GM12878 (cell line): ENCODE measurements around the gene TYSND1. TPM values are rescaled to one million over a fixed set of nuclear protein-coding genes. Genes with fewer than 3 reads are reported as not detected.

ENCODE experiments used
- ATAC-seq: fragments of 200-7000 bp; cut with Tn5 transposase; 3 replicates; pipeline ENCODE4 v1.9.1; 2020; ENCODE audit warnings: mild to moderate bottlenecking, moderate library complexity
- BruUV-seq: library from RNA; stranded (reverse); fragments of 400-500 nt; replicated peaks from 2 replicates; lab custom pipeline; 2021; lab: Mats Ljungman, UMichigan
- CTCF ChIA-PET: fragments of 300-600 bp; sonication (Branson Sonifier 250); formaldehyde crosslinking; extraction: SDS; loops from one replicate; lab custom pipeline; 2021; ENCODE audit warnings: inconsistent platforms; lab: Yijun Ruan, JAX
- POLR2A ChIA-PET: fragments of 350-600 bp; formaldehyde crosslinking; extraction: SDS; loops from one replicate; lab custom pipeline; 2021; ENCODE audit warnings: inconsistent platforms; lab: Charles Lee
- RAD21 ChIA-PET: fragments of 300-600 bp; sonication (Branson Sonifier 250); formaldehyde crosslinking; loops from one replicate; lab custom pipeline; 2023; ENCODE audit warnings: antibody characterized with exemption; ENCODE audit not compliant: unreplicated experiment; lab: Charles Lee
- SMC1A ChIA-PET: fragments of 300-600 bp; sonication (Branson Sonifier 250); formaldehyde crosslinking; loops from one replicate; lab custom pipeline; 2023; ENCODE audit not compliant: unreplicated experiment, uncharacterized antibody; lab: Charles Lee
- DNase-seq: peaks from one replicate; pipeline ENCODE4 v3.0.0-alpha.2; 2011; ENCODE audit warnings: low read depth, low spot score
- FAIRE-seq: peaks from 3 replicates; lab custom pipeline; 2011; peaks lifted over from hg19 to GRCh38; lab: Jason Lieb, UNC
- H2AFZ ChIP-seq: 2 replicates; pipeline ENCODE4 v1.6.0; 2011; ENCODE audit warnings: low read depth, low read length, control low read depth; ENCODE audit not compliant: control insufficient read depth
- H3K27ac ChIP-seq: 2 replicates; pipeline ENCODE4 v1.5.1; 2011; ENCODE audit warnings: control low read depth; ENCODE audit not compliant: control insufficient read depth, insufficient read depth
- H3K27me3 ChIP-seq, 2 experiments: replicated peaks in 1 of 2; 2 replicates each; pipeline versions ENCODE4 v1.6.0 to v1.6.1; 2011; ENCODE audit warnings: low read length in 1 of 2; ENCODE audit not compliant: control insufficient read depth in 2 of 2, insufficient read depth in 2 of 2
- H3K36me3 ChIP-seq, 2 experiments: 2 replicates each; pipeline ENCODE4 v1.5.1; 2011; ENCODE audit warnings: low read length in 1 of 2; ENCODE audit not compliant: control insufficient read depth in 2 of 2, insufficient read depth in 2 of 2
- H3K4me1 ChIP-seq: 2 replicates; pipeline ENCODE4 v1.6.1; 2011; ENCODE audit warnings: mild to moderate bottlenecking, low read length, moderate library complexity, mixed read lengths; ENCODE audit not compliant: control insufficient read depth, insufficient read depth
- H3K4me2 ChIP-seq: 2 replicates; pipeline ENCODE4 v1.6.0; 2011; ENCODE audit warnings: control low read depth; ENCODE audit not compliant: control insufficient read depth, insufficient read depth
- H3K4me3 ChIP-seq: fragments of 200-600 bp; sonication (generic); 2 replicates; pipeline ENCODE4 v1.5.1; 2016
- H3K79me2 ChIP-seq: 2 replicates; pipeline ENCODE4 v1.6.0; 2011; ENCODE audit warnings: low read length; ENCODE audit not compliant: control insufficient read depth, insufficient read depth
- H3K9ac ChIP-seq: 2 replicates; pipeline ENCODE4 v1.8.0; 2011; ENCODE audit warnings: low read length, control low read depth, mixed read lengths; ENCODE audit not compliant: control insufficient read depth, insufficient read depth
- H3K9me3 ChIP-seq: replicated peaks from 3 replicates; pipeline ENCODE4 v1.5.1; 2011; ENCODE audit warnings: mild to moderate bottlenecking, low read length; ENCODE audit not compliant: control insufficient read depth, insufficient read depth
- H4K20me1 ChIP-seq: 2 replicates; pipeline ENCODE4 v1.6.0; 2011; ENCODE audit not compliant: control insufficient read depth, insufficient read depth
- BHLHE40 ChIP-seq, 2 experiments: fragments of 450-650 bp in 1 of 2; IDR thresholded peaks; 2 replicates each; pipeline ENCODE4 v1.6.1; 2011 to 2017; ENCODE audit warnings: low read depth in 2 of 2, borderline replicate concordance in 1 of 2, improper control_type of control experiment in 1 of 2, low read length in 1 of 2, mild to moderate bottlenecking in 1 of 2
- CBX3 ChIP-seq: fragments of 200-600 bp; sonication (generic); IDR thresholded peaks from 2 replicates; pipeline ENCODE4 v1.6.1; 2016; ENCODE audit warnings: low read depth, borderline replicate concordance
- CEBPB ChIP-seq, 2 experiments: fragments of 150-350 bp in 1 of 2; IDR thresholded peaks; 2 replicates each; pipeline ENCODE4 v1.6.1; 2012 to 2014; ENCODE audit warnings: low read depth in 2 of 2, low read length in 2 of 2, borderline replicate concordance in 1 of 2, inconsistent platforms in 1 of 2
- POLR2A ChIP-seq: IDR thresholded peaks from 2 replicates; pipeline ENCODE4 v1.6.1; 2011; ENCODE audit warnings: low read depth, mild to moderate bottlenecking, low read length
- WRNIP1 ChIP-seq: IDR thresholded peaks from 2 replicates; pipeline ENCODE4 v1.6.1; 2011; ENCODE audit warnings: low read depth, low read length, improper control_type of control experiment, borderline replicate concordance
- ZNF274 ChIP-seq: IDR thresholded peaks from one replicate; pipeline ENCODE4 v1.8.0; 2011; ENCODE audit not compliant: insufficient read length, insufficient read depth
- WGBS: methylation state at CpG from one replicate; pipeline ENCODE4 v1.1.6; 2016; ENCODE audit warnings: low lambda C conversion rate; ENCODE audit not compliant: insufficient replicate concordance, insufficient coverage; ENCODE audit errors: missing lambda C conversion rate; 5-methylcytosine and 5-hydroxymethylcytosine counted together
- in situ Hi-C: fragments of 300-500 bp; cut with MboI; formaldehyde crosslinking; loops from 9 replicates; pipeline ENCODE4 v1.14.3; 2018; ENCODE audit warnings: mixed read lengths
- intact Hi-C: fragments of 100-400 bp; cut with micrococcal nuclease; formaldehyde crosslinking; loops from one replicate; pipeline ENCODE4 v1.14.2; 2022; ENCODE audit not compliant: unreplicated experiment
- polyA plus RNA-seq, 11 experiments: library from polyadenylated mRNA; depleted of rRNA in 4 of 11; unstranded in 6 of 11; stranded (reverse) in 5 of 11; fragments of >200 nt; fragmentation: Nextera tagmentation in 4 of 11; fragmentation: Illumina TruSeq in 1 of 11; extraction: Ambion mirVana in 4 of 11; extraction: Trizol in 1 of 11; gene quantifications; 1 replicate in 1 of 11; 2 replicates in 10 of 11; pipeline versions ENCODE4 v1.2.1 to v1.2.3, GENCODE V29; 2011 to 2016; ENCODE audit warnings: inconsistent platforms in 2 of 11, missing spikeins in 2 of 11, low read depth in 1 of 11
- total RNA-seq, 4 experiments: library from RNA; depleted of rRNA in 3 of 4; stranded (reverse); fragments of >200 nt in 3 of 4; fragmentation: Illumina TruSeq in 1 of 4; extraction: Trizol in 1 of 4; gene quantifications; 2 replicates each; pipeline versions ENCODE4 v1.2.1 to v1.2.3, GENCODE V29; 2013 to 2021
- TF ChIP-seq, protein P1 (sequence below): fragments of 450-650 bp; IDR thresholded peaks from 2 replicates; pipeline ENCODE4 v1.6.1; 2018; ENCODE audit warnings: borderline replicate concordance, mild to moderate bottlenecking; ENCODE audit not compliant: partially characterized antibody

The TYSND1 gene
- total and polyA plus RNA-seq, 10 of the 15 experiments (the other 5 are each of a cell fraction or from before 2014, with no cell fraction given), result 1.9 to 21.4 (median 12.0) TPM

DNA sequence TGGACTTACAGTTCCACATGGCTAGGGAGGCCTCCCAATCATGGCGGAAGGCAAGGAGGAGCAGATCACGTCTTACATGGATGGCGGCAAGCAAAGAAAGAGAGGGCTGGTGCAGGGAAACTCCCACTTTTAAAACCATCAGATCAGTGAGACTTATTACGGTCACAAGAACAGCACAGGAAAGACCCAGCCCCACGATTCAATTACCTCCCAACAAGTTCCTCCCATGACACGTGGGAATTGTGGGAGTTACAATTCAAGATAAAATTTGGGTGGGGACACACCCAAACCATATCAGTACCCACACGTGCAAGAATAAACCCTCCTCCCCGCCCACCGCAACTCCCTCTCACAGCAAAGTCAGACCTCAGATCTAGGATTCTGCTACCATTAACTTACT is 9.4 kb downstream of the TYSND1 start:
- no peak overlapping the region for H2AFZ ChIP-seq
- H3K9ac ChIP-seq, result no peak overlapping the region
- H3K36me3 ChIP-seq, result 0 out of 4 replicates have a peak, but pooled peaks cover 0 to 2% of the 10 kb centered on the region in 2 experiments
- ATAC-seq (no peak), DNase-seq (no peak), FAIRE-seq (no peak)
- no peak for TF ChIP-seq CBX3
- TF ChIP-seq, protein P1, sequence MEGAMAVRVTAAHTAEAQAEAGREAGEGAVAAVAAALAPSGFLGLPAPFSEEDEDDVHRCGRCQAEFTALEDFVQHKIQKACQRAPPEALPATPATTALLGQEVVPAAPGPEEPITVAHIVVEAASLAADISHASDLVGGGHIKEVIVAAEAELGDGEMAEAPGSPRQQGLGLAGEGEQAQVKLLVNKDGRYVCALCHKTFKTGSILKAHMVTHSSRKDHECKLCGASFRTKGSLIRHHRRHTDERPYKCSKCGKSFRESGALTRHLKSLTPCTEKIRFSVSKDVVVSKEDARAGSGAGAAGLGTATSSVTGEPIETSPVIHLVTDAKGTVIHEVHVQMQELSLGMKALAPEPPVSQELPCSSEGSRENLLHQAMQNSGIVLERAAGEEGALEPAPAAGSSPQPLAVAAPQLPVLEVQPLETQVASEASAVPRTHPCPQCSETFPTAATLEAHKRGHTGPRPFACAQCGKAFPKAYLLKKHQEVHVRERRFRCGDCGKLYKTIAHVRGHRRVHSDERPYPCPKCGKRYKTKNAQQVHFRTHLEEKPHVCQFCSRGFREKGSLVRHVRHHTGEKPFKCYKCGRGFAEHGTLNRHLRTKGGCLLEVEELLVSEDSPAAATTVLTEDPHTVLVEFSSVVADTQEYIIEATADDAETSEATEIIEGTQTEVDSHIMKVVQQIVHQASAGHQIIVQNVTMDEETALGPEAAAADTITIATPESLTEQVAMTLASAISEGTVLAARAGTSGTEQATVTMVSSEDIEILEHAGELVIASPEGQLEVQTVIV, result no peak
- TF ChIP-seq WRNIP1, result no peak
- TF ChIP-seq ZNF274, result no peak
- TF ChIP-seq POLR2A, result no peak
- TF ChIP-seq CEBPB (IDR thresholded peaks at IDR 0.05; ENCODE audit: borderline replicate concordance in 1 of 2, low read depth in 2 of 2, low read length in 2 of 2), result no peak
- no peak for TF ChIP-seq BHLHE40 (IDR thresholded peaks at IDR 0.05; ENCODE audit: borderline replicate concordance in 1 of 2, low read depth in 2 of 2, low read length in 1 of 2)
- peaks cover 13% of the 10 kb centered on the region for H3K79me2 ChIP-seq
- peaks cover 5% of the 10 kb centered on the region for H3K4me1 ChIP-seq
- H3K4me3 ChIP-seq, result no peak overlapping the region
- intact Hi-C loops, result no loop called here
- ChIA-PET SMC1A (interaction anchor here (1.1 to 1.8 kb wide), 3 partner anchors 8 to 22 kb away, joined by 4 to 5 read pairs (median 4); partner anchors contain the start of gene TYSND1), RAD21 (no interaction called here), POLR2A (no interaction called here), CTCF (interaction anchor here (1.4 to 2.3 kb wide), 2 partner anchors 8 to 21 kb away, joined by 14 to 16 read pairs; partner anchors contain the start of gene TYSND1)
- H3K4me2 ChIP-seq, result no peak overlapping the region
- no peak overlapping the region for H3K27ac ChIP-seq
- BruUV-seq, result no TSS peak
- no peaks in the 10 kb centered on the region for H4K20me1 ChIP-seq
- in situ Hi-C loops, result no loop called here
- no peaks in the 10 kb centered on the region for H3K9me3 ChIP-seq
- 90% methylated on average over 9 of the region's 9 CpGs for WGBS
- H3K27me3 ChIP-seq, result no peaks in the 10 kb centered on the region
